GM21360 (cell line): ENCODE results near the gene RALY.
"Not testable (repeated sequence)": the region's sequence is repeated elsewhere in the genome, so short reads cannot be mapped to it uniquely, and the experiment has no call there.

Experiments
- ATAC-seq: cut with Tn5 transposase; IDR thresholded peaks from one replicate; pipeline ENCODE4 v1.9.1; 2021; ENCODE audit warnings: mild to moderate bottlenecking, moderate library complexity; ENCODE audit not compliant: unreplicated experiment

The RALY gene

DNA sequence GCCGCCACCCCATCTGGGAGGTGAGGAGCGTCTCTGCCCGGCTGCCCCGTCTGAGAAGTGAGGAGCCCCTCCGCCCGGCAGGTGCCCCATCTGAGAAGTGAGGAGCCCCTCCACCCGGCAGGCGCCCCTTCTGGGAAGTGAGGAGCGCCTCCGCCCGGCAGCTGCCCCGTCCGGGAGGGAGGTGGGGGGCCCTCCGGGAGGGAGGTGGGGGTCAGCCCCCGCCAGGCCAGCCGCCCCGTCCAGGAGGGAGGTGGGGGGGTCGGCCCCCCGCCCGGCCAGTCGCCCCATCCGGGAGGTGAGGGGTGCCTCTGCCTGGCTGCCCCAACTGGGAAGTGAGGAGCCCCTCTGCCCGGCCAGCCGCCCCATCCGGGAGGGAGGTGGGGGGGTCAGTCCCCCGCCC lies 138.8 kb downstream of the RALY start:
- ATAC-seq = not testable (repeated sequence)

DNA sequence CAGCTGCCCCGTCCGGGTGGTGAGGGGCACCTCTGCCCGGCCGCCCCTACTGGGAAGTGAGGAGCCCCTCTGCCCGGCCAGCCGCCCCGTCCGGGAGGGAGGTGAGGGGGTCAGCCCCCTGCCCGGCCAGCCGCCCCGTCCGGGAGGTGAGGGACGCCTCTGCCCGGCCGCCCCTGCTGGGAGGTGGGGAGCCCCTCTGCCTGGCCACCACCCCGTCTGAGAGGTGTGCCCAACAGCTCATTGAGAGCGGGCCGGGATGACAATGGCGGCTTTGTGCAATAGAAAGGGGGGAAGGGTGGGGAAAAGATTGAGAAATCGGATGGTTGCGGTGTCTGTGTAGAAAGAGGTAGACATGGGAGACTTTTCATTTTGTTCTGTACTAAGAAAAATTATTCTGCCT lies 139.2 kb downstream of the RALY start:
- ATAC-seq = not testable (repeated sequence)

DNA sequence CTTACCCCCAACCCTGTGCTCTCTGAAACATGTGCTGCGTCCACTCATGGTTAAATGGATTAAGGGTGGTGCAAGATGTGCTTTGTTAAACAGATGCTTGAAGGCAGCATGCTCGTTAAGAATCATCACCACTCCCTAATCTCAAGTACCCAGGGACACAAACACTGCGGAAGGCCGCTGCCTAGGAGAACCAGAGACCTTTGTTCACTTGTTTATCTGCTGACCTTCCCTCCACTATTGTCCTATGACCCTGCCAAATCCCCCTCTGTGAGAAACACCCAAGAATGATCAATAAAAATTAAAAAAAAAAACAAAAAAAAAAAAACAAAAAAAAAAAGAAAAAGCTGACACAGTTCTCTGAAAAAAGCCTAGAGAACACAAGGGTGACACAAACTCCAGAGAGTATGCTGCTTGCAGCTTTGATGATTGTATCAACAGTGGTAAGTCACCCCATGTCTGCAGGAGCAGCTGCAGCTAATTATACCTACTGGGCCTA lies 139.7 kb downstream of the RALY start:
- ATAC-seq = not testable (repeated sequence)
